ENCODE data around the gene CLEC14A.

Gene CLEC14A

GRCh38 chr14:38205949-38206665 is 49.8 kb downstream of the CLEC14A start:
- DNase-seq (ENCODE audit: low read depth in 2 of 2): no peak

DNA sequence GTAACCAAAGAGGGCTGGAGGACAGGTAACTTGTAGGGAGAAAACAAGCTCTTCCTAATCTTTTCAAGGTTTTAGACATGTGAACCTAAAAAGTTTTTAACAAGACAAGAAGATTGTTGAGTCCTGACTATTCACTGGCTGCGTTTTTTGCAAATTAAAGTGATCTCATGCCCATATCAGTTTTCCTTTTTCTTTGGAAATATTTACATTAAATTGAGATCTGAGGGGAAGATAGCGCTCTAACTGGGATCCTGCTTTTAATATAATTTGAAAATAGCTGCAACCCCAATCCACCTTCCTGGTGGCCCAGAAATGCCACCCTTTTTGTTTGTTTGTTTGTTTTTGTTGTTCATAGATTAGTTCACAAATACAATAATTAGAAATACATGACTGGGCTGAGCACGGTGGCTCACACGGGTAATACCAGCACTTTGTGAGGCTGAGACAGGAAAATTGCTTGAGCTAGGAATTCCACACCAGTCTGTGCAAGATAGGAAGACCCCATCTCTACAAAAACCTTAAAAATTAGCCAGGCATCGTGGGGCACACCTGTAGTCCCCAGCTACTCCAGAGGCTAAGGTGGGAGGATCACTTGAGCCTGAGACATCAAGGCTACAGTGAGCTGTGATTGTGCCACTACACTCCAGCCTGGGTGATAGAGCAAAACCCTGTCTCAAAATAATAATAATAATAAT is 50.6 kb downstream of the CLEC14A start:
- DNase-seq (ENCODE audit: low read depth in 2 of 2): no peak

DNA sequence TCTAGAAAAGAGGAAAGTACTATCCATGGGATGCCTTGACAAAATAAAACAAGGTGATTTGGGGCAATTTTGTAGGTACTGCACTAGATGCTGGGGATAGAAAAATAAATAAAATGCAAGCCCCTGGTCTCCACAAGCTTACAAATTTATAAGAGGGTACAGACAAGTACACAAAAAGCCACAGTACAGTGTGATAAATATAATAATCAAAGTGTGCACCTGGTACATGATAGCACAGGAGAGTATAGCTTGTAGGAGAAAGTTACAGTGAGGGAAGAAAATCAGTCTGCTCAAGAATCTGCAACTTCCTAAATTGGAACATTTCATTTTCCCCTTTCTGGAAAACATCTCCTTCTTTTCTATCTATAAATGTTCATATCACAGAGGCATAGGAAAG is 51.2 kb downstream of the CLEC14A start:
- no peak for DNase-seq (ENCODE audit: low read depth in 2 of 2)

Data from stimulated activated CD4-positive, alpha-beta T cell treated with anti-CD3 and anti-CD28 coated beads, Interleukin-1b, Interleukin-23, amount 100 ng/mL, for 4 hours (primary cell).